SIG-M5 treated with dmso at 0.1 percent for 504 hours (cell line): ENCODE measurements around the gene ERCC5.
A peak's percentile ranks its signal among the peaks of the same experiment; 100 is the strongest.

Experiments
- DNase-seq: peaks from one replicate; lab custom pipeline; 2025; ENCODE audit not compliant: unreplicated experiment; lab: John Stamatoyannopoulos, UW

The ERCC5 gene

DNA sequence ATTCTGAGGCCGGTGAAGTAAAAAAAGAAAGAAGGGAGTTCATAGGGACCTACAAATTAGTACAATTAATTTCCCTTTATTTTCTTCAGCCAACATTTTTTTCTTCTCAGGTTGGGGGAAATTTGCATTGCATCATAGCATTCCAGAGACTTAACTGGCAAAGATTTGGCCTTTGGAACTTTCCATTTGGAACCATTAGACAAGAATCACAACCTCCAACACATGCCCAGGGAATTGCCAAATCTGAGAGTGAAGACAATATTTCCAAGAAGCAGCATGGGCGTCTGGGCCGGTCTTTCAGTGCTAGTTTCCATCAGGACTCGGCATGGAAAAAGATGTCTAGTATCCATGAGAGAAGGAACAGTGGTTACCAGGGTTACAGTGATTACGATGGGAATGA is 6.4 kb upstream of the ERCC5 start:
- no peak for DNase-seq

- DNase-seq = no peak
Measured at GRCh38 chr13:102845289-102845629, 573 bp upstream of the ERCC5 start.

DNA sequence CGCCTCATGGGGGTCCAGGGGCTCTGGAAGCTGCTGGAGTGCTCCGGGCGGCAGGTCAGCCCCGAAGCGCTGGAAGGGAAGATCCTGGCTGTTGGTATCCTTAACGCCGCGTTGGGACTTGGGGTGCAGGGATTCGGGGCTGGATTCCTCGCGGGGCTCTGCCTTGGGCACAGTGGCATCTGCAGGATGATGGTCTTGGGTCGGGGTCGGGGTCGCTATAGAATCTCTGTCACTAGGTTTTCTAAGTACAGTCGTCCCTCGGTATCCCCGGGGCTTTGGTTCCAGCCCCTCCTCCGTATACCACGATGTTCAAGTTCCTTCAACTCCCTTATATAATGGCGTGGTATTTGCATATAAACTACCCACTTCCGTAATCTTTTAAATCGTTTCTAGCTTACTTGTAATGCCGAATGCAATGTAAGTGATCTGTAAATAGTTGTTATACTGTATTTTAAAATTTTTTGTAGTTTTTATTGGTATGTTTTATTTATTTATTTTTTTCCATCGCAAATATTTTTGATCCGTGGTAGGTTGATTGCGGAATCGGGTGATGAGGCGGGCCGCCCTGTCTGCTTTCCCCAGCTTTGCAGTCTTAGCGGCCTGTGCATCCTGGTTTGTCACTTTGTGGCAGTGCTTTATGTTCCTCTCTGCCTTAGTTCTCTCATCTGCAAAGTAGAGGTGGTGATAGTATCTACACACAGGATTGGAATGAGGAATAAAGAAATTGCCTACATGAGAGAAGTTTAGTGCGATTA is 606 bp downstream of the ERCC5 start:
- DNase-seq = peak; percentile 81

DNA sequence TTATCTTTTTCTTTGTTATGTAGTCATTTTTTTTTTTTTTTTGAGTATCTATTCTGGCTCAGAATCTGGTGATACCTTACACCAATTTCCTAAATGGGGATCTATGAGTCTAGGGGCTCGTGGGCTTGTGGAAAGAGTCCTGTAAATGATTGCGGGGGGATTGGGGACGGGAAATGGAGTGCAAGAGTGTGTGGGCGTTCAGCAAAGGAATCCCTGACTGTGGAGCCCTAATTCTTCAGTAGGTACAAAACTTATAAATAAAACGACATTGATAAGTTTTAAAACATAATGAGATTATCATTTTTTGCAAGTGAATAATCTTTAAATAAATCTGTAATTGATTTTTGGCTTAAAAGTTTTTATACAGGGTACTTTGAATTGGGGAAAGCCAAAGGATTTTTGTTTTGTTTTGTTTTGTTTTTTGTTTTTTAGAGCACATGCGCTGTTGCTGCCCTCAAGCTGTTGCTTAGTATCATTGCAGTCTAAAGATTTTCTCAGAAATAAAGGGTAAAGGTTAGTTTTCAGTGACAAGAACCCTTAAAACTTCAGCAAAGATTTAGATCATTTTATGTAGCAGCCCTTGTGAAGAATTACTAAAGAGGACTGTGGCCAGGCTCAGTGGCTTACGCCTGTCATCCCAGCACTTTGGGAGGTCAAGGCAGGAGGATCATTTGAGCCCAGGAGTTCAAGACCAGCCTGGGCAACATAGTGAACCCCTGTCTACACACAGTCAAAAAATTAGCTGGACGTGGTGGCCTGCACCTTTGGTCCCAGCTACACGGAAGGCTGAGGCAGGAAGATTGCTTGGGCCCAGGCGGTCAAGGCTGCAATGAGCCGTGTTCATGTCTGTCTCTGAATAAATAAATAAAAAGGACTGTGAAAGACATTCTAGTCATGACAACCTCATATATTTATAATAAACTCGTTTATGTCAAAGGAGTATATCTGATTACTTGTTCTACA is 1.7 kb downstream of the ERCC5 start:
- peak; percentile 72 for DNase-seq

- no peak for DNase-seq
Measured at GRCh38 chr13:102848956-102849355, 3.1 kb downstream of the ERCC5 start.

DNA sequence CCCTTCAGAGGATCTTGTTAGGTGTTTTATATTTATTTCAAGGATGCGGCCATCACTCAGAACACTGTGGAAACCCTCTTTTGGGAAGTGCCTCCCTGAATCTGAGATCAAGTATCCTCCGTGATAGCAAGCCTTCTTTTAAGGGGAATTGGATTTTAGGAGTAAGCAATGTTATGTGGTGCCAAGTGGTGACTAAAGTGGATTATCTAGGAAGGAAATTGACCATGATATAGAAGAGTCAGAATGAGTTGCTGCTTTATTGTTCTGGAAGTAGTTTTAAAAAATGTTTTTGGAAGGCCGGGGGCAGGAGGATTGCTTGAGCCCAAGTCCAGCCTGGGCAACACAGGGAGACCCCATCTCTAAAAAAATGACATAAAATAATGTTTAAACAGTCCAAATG is 6.7 kb downstream of the ERCC5 start:
- DNase-seq = no peak

GRCh38 chr13:102854675-102855074 is 8.8 kb downstream of the ERCC5 start:
- DNase-seq = no peak

- no peak for DNase-seq
Measured at GRCh38 chr13:102856557-102856956, 10.7 kb downstream of the ERCC5 start.

DNA sequence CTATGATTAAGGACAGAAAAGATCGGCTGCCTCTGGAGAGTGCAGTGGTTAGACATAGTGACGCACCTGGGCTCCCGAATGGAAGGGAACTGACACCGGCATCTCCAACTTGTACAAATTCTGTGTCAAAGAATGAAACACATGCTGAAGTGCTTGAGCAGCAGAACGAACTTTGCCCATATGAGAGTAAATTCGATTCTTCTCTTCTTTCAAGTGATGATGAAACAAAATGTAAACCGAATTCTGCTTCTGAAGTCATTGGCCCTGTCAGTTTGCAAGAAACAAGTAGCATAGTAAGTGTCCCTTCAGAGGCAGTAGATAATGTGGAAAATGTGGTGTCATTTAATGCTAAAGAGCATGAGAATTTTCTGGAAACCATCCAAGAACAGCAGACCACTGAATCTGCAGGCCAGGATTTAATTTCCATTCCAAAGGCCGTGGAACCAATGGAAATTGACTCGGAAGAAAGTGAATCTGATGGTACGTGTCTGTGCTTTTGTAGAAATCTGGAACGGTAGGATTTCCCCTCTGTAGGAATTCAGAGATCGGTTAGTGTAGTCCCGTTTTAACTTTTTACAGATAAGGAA is 16.9 kb downstream of the ERCC5 start:
- no peak for DNase-seq

- DNase-seq = no peak
Measured at GRCh38 chr13:102863590-102863989, 17.8 kb downstream of the ERCC5 start.

DNA sequence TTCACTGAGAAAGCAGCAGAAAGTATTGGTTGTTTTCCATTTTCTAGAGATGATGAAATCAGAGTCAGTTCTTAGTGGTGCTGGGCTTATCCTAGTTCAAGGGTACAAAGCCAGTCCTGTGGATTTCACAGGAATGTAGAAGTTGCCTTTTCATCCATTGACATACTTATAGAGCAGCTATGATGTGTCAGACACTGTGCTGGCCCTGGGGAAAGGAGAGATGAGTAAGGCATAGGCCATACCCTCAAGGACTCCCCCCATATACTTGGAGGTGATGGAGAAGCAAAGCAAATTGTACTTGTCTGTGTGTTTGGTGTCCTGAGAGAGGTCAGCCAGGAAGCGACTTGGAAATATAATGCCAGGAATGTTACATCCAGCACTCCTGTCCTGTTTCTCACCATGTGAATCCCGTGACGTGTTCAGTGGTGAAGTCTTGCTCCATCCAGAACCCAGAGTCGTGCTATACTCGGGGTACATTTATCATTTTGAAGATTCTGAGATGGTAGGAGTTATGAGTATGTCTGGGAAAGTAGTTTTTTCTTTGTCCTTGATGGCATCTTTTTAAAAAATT is 22.6 kb downstream of the ERCC5 start:
- no peak for DNase-seq

- DNase-seq = peak; percentile 63
Measured at GRCh38 chr13:102869948-102870676, 24.3 kb downstream of the ERCC5 start.

- peak; percentile 44 for DNase-seq
Measured at GRCh38 chr13:102870677-102871415, 25.0 kb downstream of the ERCC5 start.

DNA sequence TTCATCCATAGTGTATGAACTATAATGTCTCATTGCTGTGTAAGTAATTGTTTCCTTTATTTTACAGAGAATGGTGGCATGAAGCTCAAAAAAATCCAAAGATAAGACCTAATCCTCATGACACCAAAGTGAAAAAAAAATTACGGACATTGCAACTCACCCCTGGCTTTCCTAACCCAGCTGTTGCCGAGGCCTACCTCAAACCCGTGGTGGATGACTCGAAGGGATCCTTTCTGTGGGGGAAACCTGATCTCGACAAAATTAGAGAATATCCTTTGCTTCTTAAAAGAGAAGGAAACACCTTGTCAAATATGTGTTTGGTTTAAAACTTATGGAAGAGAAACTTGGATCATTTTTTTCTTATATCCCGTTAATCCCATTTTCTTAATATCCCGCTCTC is 26.3 kb downstream of the ERCC5 start:
- no peak for DNase-seq

GRCh38 chr13:102872531-102872930 is 26.7 kb downstream of the ERCC5 start:
- no peak for DNase-seq

DNA sequence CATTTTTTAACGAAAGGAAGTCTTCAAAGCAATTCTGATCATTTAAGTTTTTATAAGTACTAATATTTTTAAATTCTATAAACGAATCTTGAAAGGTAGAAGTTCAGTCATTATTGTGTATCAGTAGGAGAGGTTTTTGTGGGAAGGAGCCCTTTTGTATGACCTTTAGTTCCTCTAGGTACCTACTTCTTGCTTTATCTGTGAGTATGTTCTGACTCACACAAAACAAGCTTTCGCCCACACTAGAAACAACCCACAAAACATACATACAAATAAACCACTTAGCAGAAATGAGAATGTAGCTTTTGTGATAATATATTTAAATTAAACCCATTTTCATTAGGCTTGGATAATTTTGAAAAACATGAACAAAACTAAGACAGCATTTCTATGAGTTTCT is 27.8 kb downstream of the ERCC5 start:
- DNase-seq = no peak

GRCh38 chr13:102875256-102875655 is 29.4 kb downstream of the ERCC5 start:
- DNase-seq = no peak

DNA sequence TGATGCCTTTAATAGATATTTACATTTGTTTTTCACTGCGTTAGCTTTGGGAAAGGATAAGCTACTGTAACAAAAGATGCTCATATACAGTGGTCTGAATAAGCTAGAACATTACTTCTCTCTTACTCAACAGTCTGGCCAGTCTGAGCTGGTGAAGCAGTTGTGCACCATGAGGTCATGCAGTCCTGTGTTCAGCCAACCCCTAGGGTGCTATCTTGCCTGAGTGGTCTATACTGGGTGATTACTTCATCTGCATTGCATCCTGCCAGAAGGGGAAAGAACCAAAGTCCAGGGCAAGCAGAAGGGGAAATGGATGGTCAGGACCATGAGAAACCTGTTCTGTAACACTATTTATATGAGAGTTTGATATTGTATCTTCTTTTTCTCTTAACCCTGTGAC is 31.5 kb downstream of the ERCC5 start:
- DNase-seq = no peak

DNA sequence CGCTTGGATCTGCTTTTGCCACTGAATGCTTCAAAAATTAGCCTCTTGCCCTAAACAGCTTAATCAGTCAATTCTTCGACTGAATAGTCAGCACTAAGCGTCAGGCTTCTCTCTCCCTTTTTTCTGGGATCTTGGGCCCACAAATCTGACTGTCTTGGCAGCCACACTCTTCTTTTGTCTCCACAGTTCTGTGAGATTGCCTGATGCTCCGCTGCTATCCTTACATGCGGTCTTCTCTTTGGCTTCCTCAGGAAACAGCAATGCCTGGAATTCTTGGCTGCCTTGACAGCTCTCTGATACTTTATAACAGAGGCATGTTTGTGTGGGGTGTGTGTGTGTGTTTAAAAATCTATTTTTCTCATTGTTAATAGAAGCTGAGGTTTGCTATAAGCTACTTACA is 32.6 kb downstream of the ERCC5 start:
- no peak for DNase-seq

- no peak for DNase-seq
Measured at GRCh38 chr13:102879793-102880499, 34.1 kb downstream of the ERCC5 start.
